Activated CD8-positive, alpha-beta T cell treated with anti-CD3 and anti-CD28 coated beads, Interleukin-2, amount 10 ng/mL, durations not matched to agents 7 days and 5 days (primary cell): ENCODE data around the gene RASGRP2. TPM values are rescaled to one million over a fixed set of nuclear protein-coding genes. Genes with fewer than 3 reads are reported as not detected.

Source experiments
- ATAC-seq: fragments of 150-1000 bp; cut with Tn5 transposase; one replicate; pipeline ENCODE4 v1.10.0; 2021; ENCODE audit warnings: moderate library complexity
- CTCF ChIA-PET: fragments of 350-600 bp; sonication (Branson Sonifier 250); formaldehyde crosslinking; loops from one replicate; lab custom pipeline; 2021; ENCODE audit warnings: antibody characterized with exemption; lab: Charles Lee
- POLR2A ChIA-PET: fragments of 350-600 bp; sonication (Branson Sonifier 250); formaldehyde crosslinking; loops from one replicate; lab custom pipeline; 2021; ENCODE audit warnings: antibody characterized with exemption; lab: Charles Lee
- DNase-seq: peaks from one replicate; pipeline ENCODE4 v3.0.0-alpha.2; 2020
- H3K27ac Mint-ChIP-seq: one replicate; pipeline ENCODE4 v1.8.0; 2021; ENCODE audit warnings: mild to moderate bottlenecking, mixed read lengths
- H3K27me3 Mint-ChIP-seq: one replicate; pipeline ENCODE4 v1.8.0; 2021; ENCODE audit warnings: low read depth, mixed read lengths
- H3K36me3 Mint-ChIP-seq: one replicate; pipeline ENCODE4 v1.8.0; 2021; ENCODE audit warnings: low read depth, mixed read lengths
- H3K4me1 Mint-ChIP-seq: one replicate; pipeline ENCODE4 v1.8.0; 2021; ENCODE audit warnings: low read depth, mixed read lengths
- H3K4me3 Mint-ChIP-seq: one replicate; pipeline ENCODE4 v1.8.0; 2021; ENCODE audit warnings: mild to moderate bottlenecking, mixed read lengths
- H3K9me3 Mint-ChIP-seq: one replicate; pipeline ENCODE4 v1.8.0; 2022; ENCODE audit warnings: mixed read lengths; ENCODE audit not compliant: insufficient read depth
- total RNA-seq, 2 experiments: library from RNA; stranded (reverse); gene quantifications; one replicate each; pipeline ENCODE4 v1.2.3, GENCODE V29; 2021

RASGRP2 gene
- total RNA-seq: 100 to 1,000 TPM; 101 to 115 TPM

- Mint-ChIP-seq H3K4me3 (peak within 1 kb of the TSS; percentile 84), H3K36me3 (peaks cover 32% of the 10 kb centered on the region), H3K4me1 (peaks cover 45% of the 10 kb centered on the region), H3K27ac (peak within 1 kb of the TSS; percentile 85), H3K9me3 (no peaks in the 10 kb centered on the region), H3K27me3 (no peaks in the 10 kb centered on the region)
- ChIA-PET POLR2A (interaction anchor here (0.5 to 6.0 kb wide), 15 partner anchors 9 to 1565 kb away, joined by 3 to 102 read pairs (median 6); partner anchors contain the start of genes MEN1, PYGM, SF1 and TRMT112), CTCF (interaction anchor here (0.9 to 11.9 kb wide), 19 partner anchors 8 to 105 kb away, joined by 3 to 149 read pairs (median 7); partner anchors contain the start of genes CDC42BPG, PYGM and SF1)
- peak; percentile 94 for DNase-seq
- ATAC-seq: peak; percentile 48
Observed at GRCh38 chr11:64743591-64744543, at the start of gene RASGRP2. RASGRP2 (minus strand) TSS chr11:64744142; CDS start chr11:64742866, 1,276 bp downstream.

GRCh38 chr11:64792482-64792881, 48.5 kb upstream of the RASGRP2 start:
- ATAC-seq: no peak
- ChIA-PET CTCF (interaction anchor here (1.1 kb wide), 1 partner anchor 18 kb away, joined by 3 read pairs; the partner anchor contains the start of gene MEN1), POLR2A (interaction anchor here (1.3 kb wide), 1 partner anchor 14 kb away, joined by 5 read pairs; no protein-coding TSS in a partner anchor)
- DNase-seq: no peak
- Mint-ChIP-seq H3K4me3 (no peak overlapping the region), H3K9me3 (no peaks in the 10 kb centered on the region), H3K27me3 (no peaks in the 10 kb centered on the region), H3K27ac (peak overlapping the region; percentile 25), H3K36me3 (peaks cover 37% of the 10 kb centered on the region), H3K4me1 (peaks cover 43% of the 10 kb centered on the region)

GRCh38 chr11:64791781-64792291, 47.9 kb upstream of the RASGRP2 start:
- Mint-ChIP-seq H3K27me3 (no peaks in the 10 kb centered on the region), H3K36me3 (peaks cover 37% of the 10 kb centered on the region), H3K4me1 (peaks cover 40% of the 10 kb centered on the region), H3K27ac (no peak overlapping the region), H3K4me3 (no peak overlapping the region), H3K9me3 (no peaks in the 10 kb centered on the region)
- DNase-seq (no peak), ATAC-seq (no peak)
- POLR2A ChIA-PET: interaction anchor here (1.3 kb wide), 1 partner anchor 13 kb away, joined by 5 read pairs; no protein-coding TSS in a partner anchor
- CTCF ChIA-PET: interaction anchor here (1.1 to 1.6 kb wide), 4 partner anchors 10 to 19 kb away, joined by 3 to 7 read pairs (median 4); partner anchors contain the start of genes MEN1 and SF1

GRCh38 chr11:64790205-64791095, 46.5 kb upstream of the RASGRP2 start:
- peaks cover 24% of the 10 kb centered on the region for H3K36me3 Mint-ChIP-seq
- H3K27ac Mint-ChIP-seq: no peak overlapping the region
- ATAC-seq (no peak), DNase-seq (no peak)
- peaks cover 27% of the 10 kb centered on the region for H3K4me1 Mint-ChIP-seq
- H3K4me3 Mint-ChIP-seq: no peak overlapping the region
- ChIA-PET POLR2A (no interaction called here), CTCF (interaction anchor here (1.3 to 1.6 kb wide), 2 partner anchors 11 to 12 kb away, joined by 3 to 7 read pairs; partner anchors contain the start of gene SF1)
- no peaks in the 10 kb centered on the region for H3K9me3 Mint-ChIP-seq
- H3K27me3 Mint-ChIP-seq: no peaks in the 10 kb centered on the region

GRCh38 chr11:64789331-64790204, 45.6 kb upstream of the RASGRP2 start:
- H3K27me3 Mint-ChIP-seq: no peaks in the 10 kb centered on the region
- H3K36me3 Mint-ChIP-seq: peaks cover 23% of the 10 kb centered on the region
- DNase-seq (no peak), ATAC-seq (no peak)
- H3K4me1 Mint-ChIP-seq: peaks cover 21% of the 10 kb centered on the region
- no peaks in the 10 kb centered on the region for H3K9me3 Mint-ChIP-seq
- H3K4me3 Mint-ChIP-seq: no peak overlapping the region
- ChIA-PET POLR2A (no interaction called here), CTCF (interaction anchor here (1.3 to 1.8 kb wide), 2 partner anchors 12 to 47 kb away, joined by 3 to 4 read pairs; no protein-coding TSS in a partner anchor)
- no peak overlapping the region for H3K27ac Mint-ChIP-seq

GRCh38 chr11:64788321-64789215, 44.6 kb upstream of the RASGRP2 start:
- CTCF ChIA-PET: interaction anchor here (0.6 to 1.8 kb wide), 6 partner anchors 9 to 61 kb away, joined by 3 to 4 read pairs (median 3); no protein-coding TSS in a partner anchor
- Mint-ChIP-seq H3K4me3 (no peak overlapping the region), H3K36me3 (peaks cover 19% of the 10 kb centered on the region), H3K27me3 (no peaks in the 10 kb centered on the region), H3K9me3 (no peaks in the 10 kb centered on the region), H3K27ac (no peak overlapping the region), H3K4me1 (peaks cover 11% of the 10 kb centered on the region)
- POLR2A ChIA-PET: interaction anchor here (0.6 kb wide), 1 partner anchor 211 kb away, joined by 3 read pairs; no protein-coding TSS in a partner anchor
- DNase-seq: no peak
- ATAC-seq: no peak

GRCh38 chr11:64787526-64788320, 43.8 kb upstream of the RASGRP2 start:
- CTCF ChIA-PET: interaction anchor here (0.6 to 1.8 kb wide), 6 partner anchors 10 to 282 kb away, joined by 3 to 4 read pairs (median 3); no protein-coding TSS in a partner anchor
- no peak overlapping the region for H3K4me3 Mint-ChIP-seq

GRCh38 chr11:64786308-64786707, 42.4 kb upstream of the RASGRP2 start:
- peaks cover 14% of the 10 kb centered on the region for H3K36me3 Mint-ChIP-seq
- no peaks in the 10 kb centered on the region for H3K27me3 Mint-ChIP-seq
- no peak for ATAC-seq
- POLR2A ChIA-PET: interaction anchor here (0.8 to 1.3 kb wide), 3 partner anchors 18 to 476 kb away, joined by 3 read pairs; partner anchors contain the start of gene POLA2
- H3K4me1 Mint-ChIP-seq: peaks cover 6% of the 10 kb centered on the region
- DNase-seq: no peak
- H3K4me3 Mint-ChIP-seq: no peak overlapping the region
- CTCF ChIA-PET: interaction anchor here (0.9 to 2.4 kb wide), 7 partner anchors 8 to 228 kb away, joined by 3 to 8 read pairs (median 4); partner anchors contain the start of genes ARL2, RASGRP2 and SF1
- no peak overlapping the region for H3K27ac Mint-ChIP-seq
- no peaks in the 10 kb centered on the region for H3K9me3 Mint-ChIP-seq

More at GRCh38 chr11:64787526-64788320, 43.8 kb upstream of the RASGRP2 start:
- DNase-seq (peak; percentile 68), ATAC-seq (peak; percentile 54)
- POLR2A ChIA-PET: interaction anchor here (0.6 kb wide), 1 partner anchor 210 kb away, joined by 3 read pairs; no protein-coding TSS in a partner anchor
- Mint-ChIP-seq H3K27me3 (no peaks in the 10 kb centered on the region), H3K27ac (no peak overlapping the region), H3K9me3 (no peaks in the 10 kb centered on the region), H3K36me3 (peaks cover 19% of the 10 kb centered on the region), H3K4me1 (peaks cover 3% of the 10 kb centered on the region)
